HEK293 (cell line): ENCODE data around the gene BABAM1.
A peak's percentile ranks its signal among the peaks of the same experiment; 100 is the strongest.

Experiments
- CTCF ChIA-PET: fragments of 350-600 bp; formaldehyde crosslinking; extraction: SDS; loops from one replicate; lab custom pipeline; 2021; ENCODE audit warnings: antibody characterized with exemption; lab: Yijun Ruan, JAX
- POLR2A ChIA-PET: fragments of 300-600 bp; formaldehyde crosslinking; extraction: SDS; loops from one replicate; lab custom pipeline; 2020; ENCODE audit warnings: antibody characterized with exemption, inconsistent platforms; lab: Yijun Ruan, JAX
- H3K27ac ChIP-seq: fragments of 200-500 bp; sonication (Bioruptor generic); 2 replicates; pipeline ENCODE4 v1.5.1; 2014; ENCODE audit warnings: low read depth, low read length, control low read depth, inconsistent platforms; ENCODE audit errors: extremely low read depth
- H3K36me3 ChIP-seq, 2 experiments: fragments of 200-500 bp in 1 of 2; sonication (Bioruptor generic) in 1 of 2; 1 replicate in 1 of 2; 2 replicates in 1 of 2; pipeline ENCODE4 v1.5.1; 2014 to 2017; ENCODE audit warnings: inconsistent platforms in 2 of 2, low read length in 2 of 2; ENCODE audit not compliant: control insufficient read depth in 2 of 2, insufficient read depth in 1 of 2
- H3K4me1 ChIP-seq: fragments of 200-500 bp; sonication (Bioruptor generic); 2 replicates; pipeline ENCODE4 v1.5.1; 2014; ENCODE audit warnings: mild to moderate bottlenecking, low read length, inconsistent platforms; ENCODE audit not compliant: control insufficient read depth, insufficient read depth
- H3K4me3 ChIP-seq: 2 replicates; pipeline ENCODE4 v1.5.1; 2011; ENCODE audit warnings: low read depth, mild to moderate bottlenecking, control low read depth, low read length, moderate library complexity
- H3K9me3 ChIP-seq: fragments of 200-500 bp; sonication (Bioruptor generic); 2 replicates; pipeline ENCODE4 v1.5.1; 2014; ENCODE audit warnings: low read depth, low read length, inconsistent platforms; ENCODE audit not compliant: control insufficient read depth, insufficient read depth
- HOXA7 ChIP-seq: sonication (generic); formaldehyde crosslinking; IDR thresholded peaks from 2 replicates; pipeline ENCODE4 v1.8.1; 2022; ENCODE audit warnings: missing genetic modification reagents, borderline replicate concordance
- MEIS1 ChIP-seq: sonication (generic); formaldehyde crosslinking; IDR thresholded peaks from 2 replicates; pipeline ENCODE4 v1.8.1; 2022; ENCODE audit warnings: missing genetic modification reagents, mild to moderate bottlenecking, borderline replicate concordance
- OSR2 ChIP-seq: fragments of 450-650 bp; formaldehyde crosslinking; IDR thresholded peaks from 2 replicates; pipeline ENCODE4 v1.5.1; 2016; ENCODE audit warnings: missing biosample characterization, missing genetic modification characterization
- SCRT2 ChIP-seq: fragments of 450-650 bp; formaldehyde crosslinking; IDR thresholded peaks from 2 replicates; pipeline ENCODE4 v1.5.1; 2016; ENCODE audit warnings: missing biosample characterization, missing genetic modification characterization
- YY1 ChIP-seq: fragments of 450-650 bp; formaldehyde crosslinking; IDR thresholded peaks from 2 replicates; pipeline ENCODE4 v1.5.1; 2018; ENCODE audit warnings: missing biosample characterization, missing genetic modification characterization
- ZFHX2 ChIP-seq: fragments of 450-650 bp; formaldehyde crosslinking; conservative IDR thresholded peaks from 2 replicates; pipeline ENCODE4 v1.5.1; 2016; ENCODE audit warnings: missing biosample characterization, missing genetic modification characterization
- ZFP69B ChIP-seq: fragments of 450-650 bp; formaldehyde crosslinking; IDR thresholded peaks from 2 replicates; pipeline ENCODE4 v1.5.1; 2016; ENCODE audit warnings: missing biosample characterization, missing genetic modification characterization
- ZIC2 ChIP-seq: fragments of 450-650 bp; formaldehyde crosslinking; IDR thresholded peaks from 2 replicates; pipeline ENCODE4 v1.5.1; 2016; ENCODE audit warnings: missing biosample characterization, missing genetic modification characterization
- ZNF112 ChIP-seq: fragments of 450-650 bp; formaldehyde crosslinking; IDR thresholded peaks from 2 replicates; pipeline ENCODE4 v1.5.0; 2017; ENCODE audit warnings: missing biosample characterization, missing genetic modification characterization
- ZNF146 ChIP-seq: fragments of 450-650 bp; formaldehyde crosslinking; IDR thresholded peaks from 2 replicates; pipeline ENCODE4 v1.5.1; 2016; ENCODE audit warnings: missing biosample characterization, missing genetic modification characterization
- ZNF157 ChIP-seq: fragments of 450-650 bp; formaldehyde crosslinking; IDR thresholded peaks from 2 replicates; pipeline ENCODE4 v1.5.1; 2016; ENCODE audit warnings: missing biosample characterization, missing genetic modification characterization
- ZNF174 ChIP-seq: fragments of 450-650 bp; formaldehyde crosslinking; IDR thresholded peaks from 2 replicates; pipeline ENCODE4 v1.5.0; 2017; ENCODE audit warnings: missing biosample characterization, mild to moderate bottlenecking, missing genetic modification characterization
- ZNF335 ChIP-seq: fragments of 450-650 bp; formaldehyde crosslinking; conservative IDR thresholded peaks from 2 replicates; pipeline ENCODE4 v1.5.1; 2016; ENCODE audit warnings: missing biosample characterization, missing genetic modification characterization
- ZNF366 ChIP-seq: fragments of 450-650 bp; formaldehyde crosslinking; conservative IDR thresholded peaks from 2 replicates; pipeline ENCODE4 v1.5.1; 2016; ENCODE audit warnings: missing biosample characterization, missing genetic modification characterization
- ZNF514 ChIP-seq: fragments of 450-650 bp; formaldehyde crosslinking; IDR thresholded peaks from 2 replicates; pipeline ENCODE4 v1.5.1; 2016; ENCODE audit warnings: missing biosample characterization, missing genetic modification characterization
- ZNF555 ChIP-seq: fragments of 450-650 bp; formaldehyde crosslinking; conservative IDR thresholded peaks from 2 replicates; pipeline ENCODE4 v1.5.1; 2017; ENCODE audit warnings: missing biosample characterization, mild to moderate bottlenecking, missing genetic modification characterization, inconsistent platforms
- ZNF623 ChIP-seq: fragments of 450-650 bp; formaldehyde crosslinking; IDR thresholded peaks from 2 replicates; pipeline ENCODE4 v1.5.1; 2016; ENCODE audit warnings: missing biosample characterization, missing genetic modification characterization
- ZNF677 ChIP-seq: fragments of 450-650 bp; IDR thresholded peaks from 2 replicates; pipeline ENCODE4 v1.5.0; 2018; ENCODE audit warnings: missing biosample characterization, mild to moderate bottlenecking, missing genetic modification characterization, moderate library complexity
- ZNF776 ChIP-seq: fragments of 450-650 bp; formaldehyde crosslinking; IDR thresholded peaks from 2 replicates; pipeline ENCODE4 v1.5.0; 2017; ENCODE audit warnings: missing biosample characterization, missing genetic modification characterization, borderline replicate concordance
- ZSCAN16 ChIP-seq: fragments of 450-650 bp; formaldehyde crosslinking; IDR thresholded peaks from 2 replicates; pipeline ENCODE4 v1.5.1; 2016; ENCODE audit warnings: missing biosample characterization, missing genetic modification characterization
- TF ChIP-seq, protein P1 (sequence below): fragments of 450-650 bp; formaldehyde crosslinking; IDR thresholded peaks from 2 replicates; pipeline ENCODE4 v1.5.0; 2017; ENCODE audit warnings: missing biosample characterization, missing genetic modification characterization, borderline replicate concordance
- TF ChIP-seq, protein P2 (sequence below): fragments of 450-650 bp; formaldehyde crosslinking; IDR thresholded peaks from 2 replicates; pipeline ENCODE4 v1.5.1; 2016; ENCODE audit warnings: missing biosample characterization, missing genetic modification characterization
- TF ChIP-seq, protein P3 (sequence below): fragments of 450-650 bp; IDR thresholded peaks from 2 replicates; pipeline ENCODE4 v1.5.1; 2018; ENCODE audit warnings: missing biosample characterization, mild to moderate bottlenecking, missing genetic modification characterization
- TF ChIP-seq, protein P4 (sequence below): fragments of 450-650 bp; formaldehyde crosslinking; IDR thresholded peaks from 2 replicates; pipeline ENCODE4 v1.5.1; 2016; ENCODE audit warnings: missing biosample characterization, missing genetic modification characterization
- TF ChIP-seq, protein P5 (sequence below): sonication (generic); formaldehyde crosslinking; IDR thresholded peaks from 2 replicates; pipeline ENCODE4 v1.8.1; 2022; ENCODE audit warnings: mild to moderate bottlenecking, moderate library complexity, missing genetic modification reagents
- TF ChIP-seq, protein P6 (sequence below): fragments of 450-650 bp; formaldehyde crosslinking; IDR thresholded peaks from 2 replicates; pipeline ENCODE4 v1.5.1; 2017; ENCODE audit warnings: missing biosample characterization, mild to moderate bottlenecking, missing genetic modification characterization, moderate library complexity

BABAM1 gene

DNA sequence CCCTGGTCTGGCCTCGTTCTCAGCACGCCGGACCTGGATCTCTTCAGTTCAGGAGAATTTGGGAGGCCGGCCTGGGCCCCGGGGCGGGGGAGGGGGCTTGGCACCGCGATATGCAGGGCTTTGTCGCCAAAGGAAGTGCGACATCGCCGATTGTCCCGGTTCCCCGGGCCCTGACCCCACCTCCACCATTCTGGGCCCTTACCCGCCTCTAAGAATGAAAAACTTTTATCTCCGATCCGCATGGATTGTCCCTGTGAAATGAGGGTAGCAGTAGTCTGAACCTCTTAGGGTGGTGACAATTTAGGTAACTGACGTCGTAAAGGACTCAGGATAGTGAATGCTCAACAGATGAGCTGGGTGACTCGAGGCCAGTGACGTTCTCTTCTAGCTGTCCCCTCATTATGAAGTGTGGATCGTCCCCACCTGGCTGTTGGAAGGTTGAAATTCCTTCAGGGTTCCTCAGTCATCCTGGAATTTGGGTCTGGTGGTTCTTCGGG is 42.8 kb downstream of the BABAM1 start (continued):
- TF ChIP-seq, protein P1, sequence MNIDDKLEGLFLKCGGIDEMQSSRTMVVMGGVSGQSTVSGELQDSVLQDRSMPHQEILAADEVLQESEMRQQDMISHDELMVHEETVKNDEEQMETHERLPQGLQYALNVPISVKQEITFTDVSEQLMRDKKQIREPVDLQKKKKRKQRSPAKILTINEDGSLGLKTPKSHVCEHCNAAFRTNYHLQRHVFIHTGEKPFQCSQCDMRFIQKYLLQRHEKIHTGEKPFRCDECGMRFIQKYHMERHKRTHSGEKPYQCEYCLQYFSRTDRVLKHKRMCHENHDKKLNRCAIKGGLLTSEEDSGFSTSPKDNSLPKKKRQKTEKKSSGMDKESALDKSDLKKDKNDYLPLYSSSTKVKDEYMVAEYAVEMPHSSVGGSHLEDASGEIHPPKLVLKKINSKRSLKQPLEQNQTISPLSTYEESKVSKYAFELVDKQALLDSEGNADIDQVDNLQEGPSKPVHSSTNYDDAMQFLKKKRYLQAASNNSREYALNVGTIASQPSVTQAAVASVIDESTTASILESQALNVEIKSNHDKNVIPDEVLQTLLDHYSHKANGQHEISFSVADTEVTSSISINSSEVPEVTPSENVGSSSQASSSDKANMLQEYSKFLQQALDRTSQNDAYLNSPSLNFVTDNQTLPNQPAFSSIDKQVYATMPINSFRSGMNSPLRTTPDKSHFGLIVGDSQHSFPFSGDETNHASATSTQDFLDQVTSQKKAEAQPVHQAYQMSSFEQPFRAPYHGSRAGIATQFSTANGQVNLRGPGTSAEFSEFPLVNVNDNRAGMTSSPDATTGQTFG (tag by site-specific recombination): no peak
- TF ChIP-seq, protein P2, sequence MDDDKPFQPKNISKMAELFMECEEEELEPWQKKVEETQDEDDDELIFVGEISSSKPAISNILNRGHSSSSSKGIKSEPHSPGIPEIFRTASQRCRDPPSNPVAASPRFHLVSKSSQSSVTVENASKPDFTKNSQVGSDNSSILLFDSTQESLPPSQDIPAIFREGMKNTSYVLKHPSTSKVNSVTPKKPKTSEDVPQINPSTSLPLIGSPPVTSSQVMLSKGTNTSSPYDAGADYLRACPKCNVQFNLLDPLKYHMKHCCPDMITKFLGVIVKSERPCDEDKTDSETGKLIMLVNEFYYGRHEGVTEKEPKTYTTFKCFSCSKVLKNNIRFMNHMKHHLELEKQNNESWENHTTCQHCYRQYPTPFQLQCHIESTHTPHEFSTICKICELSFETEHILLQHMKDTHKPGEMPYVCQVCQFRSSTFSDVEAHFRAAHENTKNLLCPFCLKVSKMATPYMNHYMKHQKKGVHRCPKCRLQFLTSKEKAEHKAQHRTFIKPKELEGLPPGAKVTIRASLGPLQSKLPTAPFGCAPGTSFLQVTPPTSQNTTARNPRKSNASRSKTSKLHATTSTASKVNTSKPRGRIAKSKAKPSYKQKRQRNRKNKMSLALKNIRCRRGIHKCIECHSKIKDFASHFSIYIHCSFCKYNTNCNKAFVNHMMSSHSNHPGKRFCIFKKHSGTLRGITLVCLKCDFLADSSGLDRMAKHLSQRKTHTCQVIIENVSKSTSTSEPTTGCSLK (tag by site-specific recombination): no peak
- TF ChIP-seq ZNF555 (tag by site-specific recombination) (no peak), SCRT2 (tag by site-specific recombination) (peak; percentile 67), ZNF366 (tag by site-specific recombination) (no peak), ZNF146 (no peak), ZNF335 (no peak), MEIS1 (no peak)

DNA sequence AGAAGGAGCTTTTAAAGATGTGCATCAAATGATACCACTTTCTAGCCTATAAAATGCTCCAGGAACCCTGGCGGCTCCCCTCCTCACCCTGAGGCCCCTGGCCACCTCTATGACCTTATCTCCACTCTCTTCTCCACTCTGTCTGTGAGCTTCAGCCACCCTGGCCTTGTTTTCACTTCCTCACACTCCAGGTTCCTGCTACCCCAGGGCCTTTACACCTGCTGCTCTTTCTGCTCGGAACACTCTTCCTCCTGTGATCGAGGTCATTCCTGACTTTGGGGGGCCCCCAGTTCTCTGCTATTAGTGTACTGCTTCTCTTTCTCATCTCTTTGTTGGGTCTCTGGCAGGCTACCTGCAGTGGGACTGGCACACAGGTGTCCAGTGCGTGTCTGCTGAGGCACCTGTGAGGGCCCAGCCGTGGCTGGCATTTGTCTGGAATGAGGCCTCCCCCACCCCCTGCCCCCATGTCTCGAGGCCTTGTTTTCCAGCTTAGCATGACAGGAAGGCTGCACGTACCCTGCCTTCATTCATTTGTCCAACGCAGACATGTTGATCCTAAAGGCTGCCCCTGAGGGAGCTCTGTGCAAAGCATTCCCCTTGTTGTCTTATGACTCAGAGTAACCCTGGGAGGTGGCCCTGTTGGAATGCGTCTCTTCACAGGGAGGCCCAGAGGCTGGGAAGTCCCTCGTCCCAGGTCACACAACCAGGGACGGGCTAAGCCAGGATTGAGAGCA is 44.4 kb downstream of the BABAM1 start:
- Histone ChIP-seq H3K9me3 (no peaks in the 10 kb centered on the region), H3K36me3 (peaks cover 3 to 44% of the 10 kb centered on the region in 2 experiments; a peak in 2 of 3 replicates), H3K27ac (no peak overlapping the region), H3K4me1 (no peaks in the 10 kb centered on the region), H3K4me3 (no peak overlapping the region)
- CTCF ChIA-PET: interaction anchor here (1.1 kb wide), 1 partner anchor 9 kb away, joined by 3 read pairs; no protein-coding TSS in a partner anchor
- POLR2A ChIA-PET: no interaction called here
- TF ChIP-seq ZNF366 (tag by site-specific recombination) (no peak), ZNF677 (no peak), ZNF174 (tag by site-specific recombination) (no peak), ZIC2 (tag by site-specific recombination) (peak; percentile 37; the same call in 1 of the 2 replicates), ZFHX2 (tag by site-specific recombination) (no peak), ZNF112 (no peak), ZNF514 (tag by site-specific recombination) (no peak), ZSCAN16 (tag by site-specific recombination) (no peak), SCRT2 (tag by site-specific recombination) (peak; percentile 64), ZFP69B (tag by site-specific recombination) (no peak), HOXA7 (CRISPR knock-in tag) (no peak), YY1 (no peak), ZNF157 (tag by site-specific recombination) (no peak), OSR2 (tag by site-specific recombination) (no peak), ZNF776 (tag by site-specific recombination) (no peak), ZNF335 (no peak), ZNF623 (tag by site-specific recombination) (peak; percentile 96)
- TF ChIP-seq, protein P3, sequence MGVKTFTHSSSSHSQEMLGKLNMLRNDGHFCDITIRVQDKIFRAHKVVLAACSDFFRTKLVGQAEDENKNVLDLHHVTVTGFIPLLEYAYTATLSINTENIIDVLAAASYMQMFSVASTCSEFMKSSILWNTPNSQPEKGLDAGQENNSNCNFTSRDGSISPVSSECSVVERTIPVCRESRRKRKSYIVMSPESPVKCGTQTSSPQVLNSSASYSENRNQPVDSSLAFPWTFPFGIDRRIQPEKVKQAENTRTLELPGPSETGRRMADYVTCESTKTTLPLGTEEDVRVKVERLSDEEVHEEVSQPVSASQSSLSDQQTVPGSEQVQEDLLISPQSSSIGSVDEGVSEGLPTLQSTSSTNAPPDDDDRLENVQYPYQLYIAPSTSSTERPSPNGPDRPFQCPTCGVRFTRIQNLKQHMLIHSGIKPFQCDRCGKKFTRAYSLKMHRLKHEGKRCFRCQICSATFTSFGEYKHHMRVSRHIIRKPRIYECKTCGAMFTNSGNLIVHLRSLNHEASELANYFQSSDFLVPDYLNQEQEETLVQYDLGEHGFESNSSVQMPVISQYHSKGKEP: no peak
- TF ChIP-seq, protein P4, sequence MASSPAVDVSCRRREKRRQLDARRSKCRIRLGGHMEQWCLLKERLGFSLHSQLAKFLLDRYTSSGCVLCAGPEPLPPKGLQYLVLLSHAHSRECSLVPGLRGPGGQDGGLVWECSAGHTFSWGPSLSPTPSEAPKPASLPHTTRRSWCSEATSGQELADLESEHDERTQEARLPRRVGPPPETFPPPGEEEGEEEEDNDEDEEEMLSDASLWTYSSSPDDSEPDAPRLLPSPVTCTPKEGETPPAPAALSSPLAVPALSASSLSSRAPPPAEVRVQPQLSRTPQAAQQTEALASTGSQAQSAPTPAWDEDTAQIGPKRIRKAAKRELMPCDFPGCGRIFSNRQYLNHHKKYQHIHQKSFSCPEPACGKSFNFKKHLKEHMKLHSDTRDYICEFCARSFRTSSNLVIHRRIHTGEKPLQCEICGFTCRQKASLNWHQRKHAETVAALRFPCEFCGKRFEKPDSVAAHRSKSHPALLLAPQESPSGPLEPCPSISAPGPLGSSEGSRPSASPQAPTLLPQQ: 0 out of 2 replicates have a peak, but pooled peaks have one; percentile 1
- TF ChIP-seq, protein P5, sequence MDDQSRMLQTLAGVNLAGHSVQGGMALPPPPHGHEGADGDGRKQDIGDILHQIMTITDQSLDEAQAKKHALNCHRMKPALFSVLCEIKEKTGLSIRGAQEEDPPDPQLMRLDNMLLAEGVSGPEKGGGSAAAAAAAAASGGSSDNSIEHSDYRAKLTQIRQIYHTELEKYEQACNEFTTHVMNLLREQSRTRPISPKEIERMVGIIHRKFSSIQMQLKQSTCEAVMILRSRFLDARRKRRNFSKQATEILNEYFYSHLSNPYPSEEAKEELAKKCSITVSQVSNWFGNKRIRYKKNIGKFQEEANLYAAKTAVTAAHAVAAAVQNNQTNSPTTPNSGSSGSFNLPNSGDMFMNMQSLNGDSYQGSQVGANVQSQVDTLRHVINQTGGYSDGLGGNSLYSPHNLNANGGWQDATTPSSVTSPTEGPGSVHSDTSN: no peak
- TF ChIP-seq, protein P6, sequence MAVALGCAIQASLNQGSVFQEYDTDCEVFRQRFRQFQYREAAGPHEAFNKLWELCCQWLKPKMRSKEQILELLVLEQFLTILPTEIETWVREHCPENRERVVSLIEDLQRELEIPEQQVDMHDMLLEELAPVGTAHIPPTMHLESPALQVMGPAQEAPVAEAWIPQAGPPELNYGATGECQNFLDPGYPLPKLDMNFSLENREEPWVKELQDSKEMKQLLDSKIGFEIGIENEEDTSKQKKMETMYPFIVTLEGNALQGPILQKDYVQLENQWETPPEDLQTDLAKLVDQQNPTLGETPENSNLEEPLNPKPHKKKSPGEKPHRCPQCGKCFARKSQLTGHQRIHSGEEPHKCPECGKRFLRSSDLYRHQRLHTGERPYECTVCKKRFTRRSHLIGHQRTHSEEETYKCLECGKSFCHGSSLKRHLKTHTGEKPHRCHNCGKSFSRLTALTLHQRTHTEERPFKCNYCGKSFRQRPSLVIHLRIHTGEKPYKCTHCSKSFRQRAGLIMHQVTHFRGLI (tag by site-specific recombination): no peak
